Heart left ventricle (tissue), 16 donors: Measurements from ENCODE around the gene TNS3. TPM values are rescaled to one million over a fixed set of nuclear protein-coding genes. Genes with fewer than 3 reads are reported as not detected.

Experiments used
- ATAC-seq, 4 donors: fragments of 200-7000 bp; cut with Tn5 transposase; one replicate each; pipeline ENCODE4 v1.9.1; 2020 to 2022; ENCODE audit warnings: moderate library complexity in 4 of 4, mild to moderate bottlenecking in 3 of 4, moderate number of reproducible peaks in 1 of 4
- DNase-seq, 5 donors: peaks; one replicate each; pipeline ENCODE4 v3.0.0-alpha.2; 2020
- H3K27ac ChIP-seq, 12 donors: fragments of 200-600 bp; sonication (generic) in 4 of 12; one replicate each; pipeline versions ENCODE4 v1.5.0 to v1.8.0; 2016 to 2022; ENCODE audit warnings: mild to moderate bottlenecking in 2 of 12
- H3K27me3 ChIP-seq, 9 donors: fragments of 200-600 bp; sonication (generic) in 2 of 9; one replicate each; pipeline versions ENCODE4 v1.5.1 to v1.8.0; 2016 to 2022; ENCODE audit warnings: mild to moderate bottlenecking in 3 of 9
- H3K36me3 ChIP-seq, 9 donors: fragments of 200-600 bp; sonication (generic) in 2 of 9; one replicate each; pipeline versions ENCODE4 v1.5.0 to v1.8.0; 2018 to 2022; ENCODE audit warnings: mild to moderate bottlenecking in 2 of 9
- H3K4me1 ChIP-seq, 12 donors: fragments of 200-600 bp; sonication (generic) in 4 of 12; one replicate each; pipeline versions ENCODE4 v1.5.0 to v1.8.0; 2016 to 2022; ENCODE audit warnings: mild to moderate bottlenecking in 3 of 12
- H3K4me3 ChIP-seq, 12 donors: fragments of 200-600 bp; sonication (generic) in 4 of 12; one replicate each; pipeline versions ENCODE4 v1.5.0 to v1.8.0; 2017 to 2022; ENCODE audit warnings: mild to moderate bottlenecking in 9 of 12, moderate library complexity in 4 of 12
- H3K9me3 ChIP-seq, 12 donors: fragments of 200-600 bp; sonication (generic) in 4 of 12; one replicate each; pipeline versions ENCODE4 v1.5.0 to v1.8.0; 2016 to 2022; ENCODE audit warnings: mild to moderate bottlenecking in 1 of 12
- CTCF ChIP-seq, 12 donors: fragments of 200-600 bp; sonication (generic) in 4 of 12; IDR thresholded peaks; one replicate each; pipeline versions ENCODE4 v1.5.0 to v1.8.0; 2018 to 2022; ENCODE audit warnings: antibody characterized with exemption in 12 of 12, mild to moderate bottlenecking in 5 of 12
- POLR2A ChIP-seq, 2 donors: fragments of 450-650 bp; IDR thresholded peaks; one replicate each; pipeline ENCODE4 v1.6.1; 2017; ENCODE audit warnings: antibody characterized with exemption in 2 of 2, mild to moderate bottlenecking in 2 of 2, moderate library complexity in 2 of 2
- WGBS, 4 donors: extraction: QIAGEN DNeasy Blood & Tissue Kit in 2 of 4; methylation state at CpG; one replicate each; pipeline versions ENCODE4 v1.1.5 to v1.1.7; 2013 to 2018; 5-methylcytosine and 5-hydroxymethylcytosine counted together
- intact Hi-C, 10 donors: fragments of 100-400 bp; cut with DNase I; formaldehyde crosslinking; loops; one replicate each; pipeline versions ENCODE4 v1.11.1 to v1.14.2; 2022
- polyA plus RNA-seq, 2 donors: library from polyadenylated mRNA; stranded (reverse); fragments of 200-250 nt; gene quantifications; one replicate each; pipeline ENCODE4 v1.2.3, GENCODE V29; 2013
- total RNA-seq, 9 donors: library from RNA; depleted of rRNA in 2 of 9; stranded (reverse); fragments of >200 nt in 2 of 9; fragmentation: NEBNext Ultra II Directional in 3 of 9; extraction: Animal tissue kit (Norgen Biotek cat#: 25700) in 3 of 9; gene quantifications; one replicate each; pipeline versions ENCODE4 v1.1.0 to v1.2.4, GENCODE V29; 2016 to 2023
- donor health status: ischemic (EF 13 %, LVEDD 7.1; RV severe dilation, severe dysfunction).
- donor health status: healthy with polysubstance abuse.
- donor health status: DM: no; HTN: yes; CAD: no.
- donor health status: DM: no; HTN: no; CAD: no.
- donor health status: ischemic (EF 25% LVEDD 6.9; RV normal size, moderate dysfunction).
- donor health status: ischemic (EF 25% LVEDD 5.7; RV mildly dilated, moderate dysfunction).
- donor health status: healthy.
- donor health status: DM: yes; HTN: yes; CAD: no.
- donor health status: ischemic (EF 35%, LVEDD 5.7; RV mildly dilated, moderate dysfunction).
- donor health status: nonischemic (EF 11% LVEDD 7.7; RV severe dilation, severe dysfunction).
- donor health status: DM: yes; HTN: yes; CAD: no.
- donor health status: PGD.
- donor health status: ischemic (EF 29% LVEDD 5.4; RV normal size, mild dysfunction).
- donor health status: nonischemic (EF 23%, LVEDD 6.1; RV moderate dilation, normal function).

TNS3 gene
- total and polyA plus RNA-seq, 11 donors: 10.1 to 116 (median 32.7) TPM

GRCh38 chr7:47507522-47507921 is 74.4 kb downstream of the TNS3 start:
- no peak overlapping the region for H3K27ac ChIP-seq
- peak in 3 of 4 donors; percentile 11 to 31 (median 13) for ATAC-seq
- intact Hi-C loops: no loop called here

GRCh38 chr7:47506382-47507339 is 75.2 kb downstream of the TNS3 start:
- intact Hi-C loops: no loop called here
- no peak for TF ChIP-seq POLR2A (IDR thresholded peaks at IDR 0.05)
- no peak for TF ChIP-seq CTCF (IDR thresholded peaks at IDR 0.05)
- ATAC-seq (no peak), DNase-seq (peak in 1 of 5 donors; percentile 49)
- Histone ChIP-seq H3K9me3 (peaks cover 0 to 4% (median 0%) of the 10 kb centered on the region in 12 donors), H3K36me3 (peaks cover 0 to 18% (median 0%) of the 10 kb centered on the region in 9 donors), H3K27me3 (no peaks in the 10 kb centered on the region), H3K4me1 (peaks cover 0 to 56% (median 29%) of the 10 kb centered on the region in 12 donors), H3K4me3 (no peak overlapping the region), H3K27ac (peak overlapping the region in 1 of 12 donors; percentile 32)
- 48 to 57% (median 52%) methylated on average over 14 of the region's 14 CpGs for WGBS, 4 donors

More at GRCh38 chr7:47507522-47507921, 74.4 kb downstream of the TNS3 start:
- WGBS, 4 donors: 62 to 77% (median 66%) methylated on average over 9 of the region's 9 CpGs
- no peak for TF ChIP-seq POLR2A (IDR thresholded peaks at IDR 0.05)
- no peak for TF ChIP-seq CTCF (IDR thresholded peaks at IDR 0.05)
- H3K4me1 ChIP-seq: peaks cover 0 to 51% (median 28%) of the 10 kb centered on the region in 12 donors
- peaks cover 0 to 4% (median 0%) of the 10 kb centered on the region in 12 donors for H3K9me3 ChIP-seq
- H3K4me3 ChIP-seq: no peak overlapping the region
- H3K36me3 ChIP-seq: peaks cover 0 to 24% (median 0%) of the 10 kb centered on the region in 9 donors
- H3K27me3 ChIP-seq: no peaks in the 10 kb centered on the region
- DNase-seq: no peak

- DNase-seq (no peak), ATAC-seq (no peak)
- peaks cover 0 to 15% (median 0%) of the 10 kb centered on the region in 9 donors for H3K36me3 ChIP-seq
- no peak overlapping the region for H3K4me3 ChIP-seq
- TF ChIP-seq POLR2A (IDR thresholded peaks at IDR 0.05) (no peak), CTCF (IDR thresholded peaks at IDR 0.05) (no peak)
- intact Hi-C loops: no loop called here
- WGBS, 4 donors: 88 to 93% (median 91%) methylated on average over 11 to 12 of the region's 12 CpGs
- peaks cover 0 to 4% (median 0%) of the 10 kb centered on the region in 12 donors for H3K9me3 ChIP-seq
- H3K27ac ChIP-seq: peak overlapping the region in 1 of 12 donors; percentile 89
- H3K4me1 ChIP-seq: peaks cover 0 to 68% (median 35%) of the 10 kb centered on the region in 12 donors
- H3K27me3 ChIP-seq: no peaks in the 10 kb centered on the region
Measured at GRCh38 chr7:47505312-47506007, 76.5 kb downstream of the TNS3 start.
